A549 (cell line): ENCODE results near the gene MRPS5. TPM values are rescaled to one million over a fixed set of nuclear protein-coding genes. Genes with fewer than 3 reads are reported as not detected.
A peak's percentile ranks its signal among the peaks of the same experiment; 100 is the strongest.
"Not testable (repeated sequence)": the region's sequence is repeated elsewhere in the genome, so short reads cannot be mapped to it uniquely, and the experiment has no call there.

ENCODE experiments used
- ATAC-seq, 2 experiments: fragments of 200-7000 bp in 1 of 2; fragments of >200 bp in 1 of 2; cut with Nextera tagmentation in 1 of 2; cut with Tn5 transposase in 1 of 2; 3 replicates each; pipeline versions ENCODE4 v1.8.0 to v1.9.1; 2018 to 2020; ENCODE audit warnings: mild to moderate bottlenecking in 1 of 2, moderate library complexity in 1 of 2
- CTCF ChIA-PET: fragments of 300-600 bp; sonication (Branson Sonifier 250); formaldehyde crosslinking; extraction: SDS; loops from one replicate; lab custom pipeline; 2021; ENCODE audit warnings: antibody characterized with exemption, inconsistent platforms; lab: Yijun Ruan, JAX
- POLR2A ChIA-PET: fragments of 350-600 bp; formaldehyde crosslinking; extraction: SDS; loops from one replicate; lab custom pipeline; 2021; ENCODE audit warnings: antibody characterized with exemption, inconsistent platforms; lab: Yijun Ruan, JAX
- DNase-seq, 2 experiments: peaks; one replicate each; pipeline versions ENCODE4 v3.0.0 to v3.0.0-alpha.2; 2011 to 2016; ENCODE audit warnings: low read depth in 1 of 2, low spot score in 1 of 2
- FAIRE-seq: peaks from 2 replicates; lab custom pipeline; 2011; peaks lifted over from hg19 to GRCh38; lab: Jason Lieb, UNC
- H3K27ac ChIP-seq, 2 experiments: fragments of >200 bp; sonication (Bioruptor Twin); formaldehyde crosslinking; 3 replicates each; pipeline ENCODE4 v1.5.1; 2016 to 2017
- H3K4me1 ChIP-seq: fragments of >200 bp; sonication (Bioruptor Twin); formaldehyde crosslinking; 3 replicates; pipeline ENCODE4 v1.6.1; 2016
- H3K4me2 ChIP-seq: fragments of >200 bp; sonication (Bioruptor Twin); formaldehyde crosslinking; 3 replicates; pipeline ENCODE4 v1.6.1; 2016
- H3K4me3 ChIP-seq: fragments of >200 bp; sonication (Bioruptor Twin); formaldehyde crosslinking; 3 replicates; pipeline ENCODE4 v1.5.1; 2016
- H3K9me3 ChIP-seq: fragments of >200 bp; sonication (Bioruptor Twin); formaldehyde crosslinking; 3 replicates; pipeline ENCODE4 v1.6.1; 2016
- ATOH8 ChIP-seq: fragments of 250-450 bp; sonication (Bioruptor Pico); IDR thresholded peaks from 2 replicates; pipeline ENCODE4 v1.5.0; 2020; ENCODE audit warnings: low read depth, mild to moderate bottlenecking, moderate library complexity
- FOXS1 ChIP-seq: fragments of 250-450 bp; sonication (Bioruptor Pico); IDR thresholded peaks from 2 replicates; pipeline ENCODE4 v1.5.0; 2020; ENCODE audit warnings: mild to moderate bottlenecking, moderate library complexity
- HES2 ChIP-seq: fragments of >200 bp; sonication (Bioruptor Twin); formaldehyde crosslinking; IDR thresholded peaks from 2 replicates; pipeline ENCODE4 v1.6.1; 2016
- KDM5A ChIP-seq: fragments of 200-600 bp; sonication (generic); IDR thresholded peaks from 2 replicates; pipeline ENCODE4 v1.6.1; 2016; ENCODE audit warnings: antibody characterized with exemption, mild to moderate bottlenecking
- PHF8 ChIP-seq: fragments of 200-600 bp; sonication (generic); IDR thresholded peaks from 2 replicates; pipeline ENCODE4 v1.6.1; 2016; ENCODE audit warnings: low read depth, mild to moderate bottlenecking, antibody characterized with exemption, moderate library complexity, borderline replicate concordance
- POLR2AphosphoS2 ChIP-seq: conservative IDR thresholded peaks from 2 replicates; pipeline ENCODE4 v1.6.1; 2012; ENCODE audit warnings: low read length, improper control_type of control experiment, inconsistent platforms
- REST ChIP-seq: fragments of 200-600 bp; sonication (generic); IDR thresholded peaks from 2 replicates; pipeline ENCODE4 v1.6.1; 2016; ENCODE audit warnings: antibody characterized with exemption, mild to moderate bottlenecking, moderate library complexity
- TP53 ChIP-seq: fragments of 250-450 bp; sonication (Bioruptor Pico); IDR thresholded peaks from 2 replicates; pipeline ENCODE4 v1.5.0; 2021; ENCODE audit warnings: mild to moderate bottlenecking, moderate library complexity
- WGBS: methylation state at CpG from one replicate; pipeline ENCODE4 v1.1.6; 2017; ENCODE audit errors: missing lambda C conversion rate; 5-methylcytosine and 5-hydroxymethylcytosine counted together
- polyA plus RNA-seq, 4 experiments: library from polyadenylated mRNA; depleted of rRNA in 3 of 4; stranded (reverse); fragments of >200 nt; fragmentation: RNase III in 1 of 4; extraction: RNeasy Plus Mini Kit Qiagen cat#74134 plus additional on column Dnase treatment in 1 of 4; gene quantifications; 2 replicates in 3 of 4; 3 replicates in 1 of 4; pipeline ENCODE4 v1.2.3, GENCODE V29; 2011 to 2017
- TF ChIP-seq, protein P1 (sequence below): fragments of 150-350 bp; IDR thresholded peaks from 2 replicates; pipeline ENCODE4 v1.6.1; 2014; ENCODE audit warnings: low read depth, mild to moderate bottlenecking, low read length

The MRPS5 gene
- polyA plus RNA-seq, 2 of the 4 experiments (the other 2 are of a cell fraction): 103 to 123 TPM

DNA sequence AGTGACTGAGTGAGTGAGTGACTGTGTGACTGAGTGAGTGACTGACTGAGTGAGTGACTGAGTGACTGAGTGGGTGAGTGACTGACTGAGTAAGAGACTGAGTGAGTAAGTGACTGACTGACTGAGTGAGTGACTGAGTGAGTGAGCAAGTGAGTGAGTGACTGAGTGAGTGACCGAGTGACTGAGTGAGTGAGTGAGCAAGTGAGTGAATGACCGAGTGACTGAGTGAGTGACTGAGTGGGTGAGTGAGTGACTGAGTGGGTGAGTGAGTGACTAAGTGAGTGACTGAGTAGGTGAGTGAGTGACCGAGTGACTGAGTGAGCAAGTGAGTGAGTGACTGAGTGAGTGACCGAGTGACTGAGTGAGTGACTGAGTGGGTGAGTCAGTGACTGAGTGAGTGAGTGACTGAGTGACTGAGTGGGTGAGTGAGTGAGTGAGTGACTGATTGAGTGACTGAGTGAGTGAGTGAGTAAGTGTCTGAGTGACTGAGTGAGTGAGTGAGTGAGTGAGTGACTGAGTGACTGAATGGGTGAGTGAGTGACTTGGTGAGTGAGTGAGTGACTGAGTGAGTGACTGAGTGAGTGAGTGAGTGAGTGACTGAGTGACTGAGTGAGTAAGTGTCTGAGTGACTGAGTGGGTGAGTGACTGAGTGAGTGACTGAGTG lies 82.8 kb downstream of the MRPS5 start:
- Histone ChIP-seq H3K9me3 (peaks cover 5% of the 10 kb centered on the region; the same call in 1 of the 3 replicates), H3K4me3 (no peak overlapping the region), H3K4me2 (no peak overlapping the region), H3K4me1 (no peaks in the 10 kb centered on the region), H3K27ac (no peak overlapping the region)
- DNase-seq (no peak), FAIRE-seq (no peak), ATAC-seq (no peak)
- WGBS: 18% methylated on average over 4 of the region's 4 CpGs
- ChIA-PET POLR2A (no interaction called here), CTCF (no interaction called here)
- TF ChIP-seq, protein P1, sequence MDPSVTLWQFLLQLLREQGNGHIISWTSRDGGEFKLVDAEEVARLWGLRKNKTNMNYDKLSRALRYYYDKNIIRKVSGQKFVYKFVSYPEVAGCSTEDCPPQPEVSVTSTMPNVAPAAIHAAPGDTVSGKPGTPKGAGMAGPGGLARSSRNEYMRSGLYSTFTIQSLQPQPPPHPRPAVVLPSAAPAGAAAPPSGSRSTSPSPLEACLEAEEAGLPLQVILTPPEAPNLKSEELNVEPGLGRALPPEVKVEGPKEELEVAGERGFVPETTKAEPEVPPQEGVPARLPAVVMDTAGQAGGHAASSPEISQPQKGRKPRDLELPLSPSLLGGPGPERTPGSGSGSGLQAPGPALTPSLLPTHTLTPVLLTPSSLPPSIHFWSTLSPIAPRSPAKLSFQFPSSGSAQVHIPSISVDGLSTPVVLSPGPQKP: no peak
- TF ChIP-seq PHF8: 0 out of 2 replicates have a peak, but pooled peaks have one; percentile 10

GRCh38 chr2:95037841-95038585 lies 83.6 kb downstream of the MRPS5 start:
- H3K4me2 ChIP-seq, H3K9me3 ChIP-seq, FAIRE-seq, H3K4me3 ChIP-seq, POLR2A ChIA-PET, DNase-seq, H3K4me1 ChIP-seq, H3K27ac ChIP-seq, ATAC-seq, CTCF ChIA-PET: not testable (repeated sequence)
- WGBS: 2% methylated on average over 3 of the region's 3 CpGs

GRCh38 chr2:95037384-95037839 lies 84.2 kb downstream of the MRPS5 start:
- POLR2A ChIA-PET: no interaction called here
- H3K4me3 ChIP-seq: no peak overlapping the region

DNA sequence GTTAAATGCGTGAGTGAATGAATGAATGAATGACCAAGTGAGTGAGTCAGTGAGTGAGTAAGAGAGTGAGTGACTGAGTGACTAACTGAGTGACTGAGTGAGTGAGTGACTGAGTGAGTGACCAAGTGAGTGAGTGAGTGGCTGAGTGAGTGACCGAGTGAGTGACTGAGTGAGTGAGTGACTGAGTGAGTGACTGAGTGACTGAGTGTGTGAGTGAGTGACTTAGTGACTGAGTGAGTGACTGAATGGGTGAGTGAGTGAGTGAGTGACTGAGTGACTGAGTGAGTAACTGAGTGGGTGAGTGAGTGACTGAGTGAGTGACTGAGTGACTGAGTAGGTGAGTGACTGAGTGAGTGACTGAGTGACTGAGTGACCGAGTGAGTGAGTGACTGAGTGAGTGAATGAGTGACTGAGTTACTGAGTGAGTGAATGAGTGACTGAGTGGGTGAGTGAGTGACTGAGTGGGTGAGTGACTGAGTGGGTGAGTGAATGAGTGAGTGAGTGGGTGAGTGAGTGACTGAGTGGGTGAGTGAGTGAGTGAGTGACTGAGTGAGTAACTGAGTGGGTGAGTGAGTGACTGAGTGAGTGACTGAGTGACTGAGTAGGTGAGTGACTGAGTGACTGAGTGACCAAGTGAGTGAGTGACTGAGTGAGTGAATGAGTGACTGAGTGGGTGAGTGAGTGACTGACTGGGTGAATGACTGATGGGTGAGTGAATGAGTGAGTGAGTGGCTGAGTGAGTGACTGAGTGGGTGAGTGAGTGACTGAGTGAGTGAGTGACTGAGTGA lies 84.8 kb downstream of the MRPS5 start:
- no peak overlapping the region for H3K4me3 ChIP-seq
- no peak for TF ChIP-seq REST
- no peak for TF ChIP-seq TP53
- no peak for TF ChIP-seq FOXS1
- no peak for TF ChIP-seq HES2
- CTCF ChIA-PET: no interaction called here
- peaks cover 5% of the 10 kb centered on the region; the same call in 1 of the 3 replicates for H3K9me3 ChIP-seq
- H3K27ac ChIP-seq: no peak overlapping the region
- no peak overlapping the region for H3K4me2 ChIP-seq
- H3K4me1 ChIP-seq: no peaks in the 10 kb centered on the region
- WGBS: 21% methylated on average over 3 of the region's 3 CpGs
- DNase-seq (no peak), ATAC-seq (no peak), FAIRE-seq (no peak)
- POLR2A ChIA-PET: no interaction called here

More at GRCh38 chr2:95037384-95037839, 84.2 kb downstream of the MRPS5 start:
- ATAC-seq: no peak
- FAIRE-seq: no peak
- DNase-seq: no peak
- TF ChIP-seq KDM5A: no peak
- no peak for TF ChIP-seq POLR2AphosphoS2
- TF ChIP-seq ATOH8 (CRISPR knock-in tag): no peak
- no peaks in the 10 kb centered on the region for H3K4me1 ChIP-seq
- WGBS: 0% methylated on average over 2 of the region's 2 CpGs
- no peak overlapping the region for H3K4me2 ChIP-seq
- CTCF ChIA-PET: no interaction called here
- no peak overlapping the region for H3K27ac ChIP-seq
- peaks cover 5% of the 10 kb centered on the region; the same call in 1 of the 3 replicates for H3K9me3 ChIP-seq
